PC-3 (cell line): ENCODE results near the gene PNP. TPM values are rescaled to one million over a fixed set of nuclear protein-coding genes. Genes with fewer than 3 reads are reported as not detected.

Experiments used
- ATAC-seq: fragments of 200-7000 bp; cut with Tn5 transposase; 2 replicates; pipeline ENCODE4 v1.9.1; 2020; ENCODE audit warnings: mild to moderate bottlenecking, moderate library complexity
- BruUV-seq: library from RNA; stranded (reverse); fragments of 400-500 nt; replicated peaks from 2 replicates; lab custom pipeline; 2021; lab: Mats Ljungman, UMichigan
- CTCF ChIA-PET: fragments of 300-600 bp; sonication (Branson Sonifier 250); formaldehyde crosslinking; loops from one replicate; lab custom pipeline; 2022; ENCODE audit warnings: antibody characterized with exemption; lab: Charles Lee
- POLR2A ChIA-PET: fragments of 300-600 bp; sonication (Branson Sonifier 250); formaldehyde crosslinking; loops from one replicate; lab custom pipeline; 2022; ENCODE audit warnings: antibody characterized with exemption; ENCODE audit not compliant: unreplicated experiment; lab: Charles Lee
- DNase-seq: peaks from one replicate; pipeline ENCODE4 v3.0.0-alpha.2; 2015
- H2AFZ ChIP-seq: fragments of 300-600 bp; sonication (generic); 2 replicates; pipeline ENCODE4 v1.6.0; 2016; ENCODE audit warnings: antibody characterized with exemption, low read length
- H3F3A ChIP-seq: fragments of 300-600 bp; sonication (generic); one replicate; pipeline ENCODE4 v1.6.0; 2017; ENCODE audit warnings: antibody characterized with exemption, low read length, control low read depth, mild to moderate bottlenecking; ENCODE audit not compliant: unreplicated experiment
- H3K27ac ChIP-seq: fragments of 300-600 bp; sonication (generic); 2 replicates; pipeline ENCODE4 v1.5.1; 2016; ENCODE audit warnings: mild to moderate bottlenecking, low read length
- H3K27me3 ChIP-seq: fragments of 300-600 bp; sonication (generic); 2 replicates; pipeline ENCODE4 v1.6.1; 2016; ENCODE audit warnings: low read length, mixed read lengths
- H3K36me3 ChIP-seq: fragments of 300-600 bp; sonication (generic); 2 replicates; pipeline ENCODE4 v1.6.1; 2016; ENCODE audit warnings: low read depth, mixed run types, low read length, mixed read lengths
- H3K4me1 ChIP-seq: fragments of 300-600 bp; sonication (generic); 2 replicates; pipeline ENCODE4 v1.5.1; 2016; ENCODE audit warnings: low read length; ENCODE audit not compliant: insufficient read depth
- H3K4me2 ChIP-seq: fragments of 300-600 bp; sonication (generic); 2 replicates; pipeline ENCODE4 v1.6.0; 2016; ENCODE audit warnings: low read length
- H3K4me3 ChIP-seq: fragments of 300-600 bp; sonication (generic); 2 replicates; pipeline ENCODE4 v1.5.1; 2016; ENCODE audit warnings: mild to moderate bottlenecking, low read length, mixed read lengths
- H3K79me2 ChIP-seq: fragments of 300-600 bp; sonication (generic); 2 replicates; pipeline ENCODE4 v1.6.1; 2017; ENCODE audit warnings: low read length, mixed read lengths
- H3K9ac ChIP-seq: fragments of 300-600 bp; sonication (generic); 2 replicates; pipeline ENCODE4 v1.6.0; 2016; ENCODE audit warnings: mild to moderate bottlenecking, low read length
- H3K9me2 ChIP-seq: fragments of 300-600 bp; sonication (generic); replicated peaks from 2 replicates; pipeline ENCODE4 v1.6.1; 2016; ENCODE audit warnings: mixed run types, low read length, mixed read lengths
- H3K9me3 ChIP-seq: fragments of 300-600 bp; sonication (generic); 2 replicates; pipeline ENCODE4 v1.6.1; 2016; ENCODE audit warnings: low read length, mixed read lengths
- H4K20me1 ChIP-seq: fragments of 300-600 bp; sonication (generic); 2 replicates; pipeline ENCODE4 v1.6.1; 2016; ENCODE audit warnings: low read length, mixed read lengths
- EZH2 ChIP-seq: fragments of 300-600 bp; sonication (generic); IDR thresholded peaks from one replicate; pipeline ENCODE4 v1.6.1; 2017; ENCODE audit warnings: antibody characterized with exemption, mild to moderate bottlenecking, low read length; ENCODE audit not compliant: unreplicated experiment
- EZH2phosphoT487 ChIP-seq: fragments of 300-600 bp; sonication (generic); IDR thresholded peaks from 2 replicates; pipeline ENCODE4 v1.6.1; 2018; ENCODE audit warnings: mild to moderate bottlenecking, antibody characterized with exemption, low read length, borderline replicate concordance
- intact Hi-C: fragments of 100-400 bp; cut with micrococcal nuclease; formaldehyde crosslinking; loops from 2 replicates; pipeline ENCODE4 v1.9.0; 2023
- total RNA-seq: library from RNA; depleted of rRNA; stranded (reverse); fragments of >200 nt; gene quantifications from 2 replicates; pipeline ENCODE4 v1.2.3, GENCODE V29; 2014
- TF ChIP-seq, protein P1 (sequence below): fragments of 300-600 bp; sonication (generic); conservative IDR thresholded peaks from 2 replicates; pipeline ENCODE4 v1.5.1; 2017; ENCODE audit warnings: antibody characterized with exemption, low read depth, mild to moderate bottlenecking, low read length

Gene PNP
- total RNA-seq, 1 experiment from 2014 or later = 118 TPM

DNA sequence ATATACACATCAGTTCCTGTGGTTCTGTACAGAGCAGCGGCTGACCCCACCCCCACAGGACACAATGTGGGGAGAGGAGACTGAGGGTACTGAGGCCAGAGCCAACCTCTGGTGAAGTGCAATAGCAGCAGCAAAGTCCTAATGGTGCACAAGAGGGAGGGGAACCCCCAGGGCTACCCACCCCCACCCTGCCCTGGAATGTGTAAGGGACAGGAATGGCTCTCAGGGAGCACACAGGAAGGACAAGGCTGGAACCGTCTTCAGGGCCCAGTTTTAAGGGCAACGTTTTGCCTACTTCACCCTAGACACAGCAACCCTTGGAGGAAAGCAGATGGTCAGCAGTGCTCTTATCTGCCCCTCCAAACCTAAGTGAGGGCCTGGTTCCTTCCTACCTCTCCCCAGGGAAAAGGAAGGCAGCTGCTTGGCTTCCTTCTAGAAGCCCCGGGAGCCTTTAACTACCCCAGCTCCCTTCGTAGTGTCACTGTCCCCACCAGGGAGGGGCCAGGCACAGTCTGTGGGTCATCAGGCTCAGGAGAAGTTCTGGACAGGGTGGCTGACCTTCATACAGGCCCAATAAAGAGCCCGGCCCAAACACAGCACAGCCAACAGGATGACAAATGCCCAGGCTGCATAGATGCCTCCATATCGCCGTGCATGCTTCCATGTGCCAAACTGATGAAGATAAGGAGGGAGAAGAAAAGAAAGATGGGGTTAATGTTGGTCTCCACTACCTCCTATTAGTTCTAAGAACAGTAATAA is 11.0 kb upstream of the PNP start:
- intact Hi-C loops = no loop called here
- H3K9ac ChIP-seq = no peak overlapping the region

DNA sequence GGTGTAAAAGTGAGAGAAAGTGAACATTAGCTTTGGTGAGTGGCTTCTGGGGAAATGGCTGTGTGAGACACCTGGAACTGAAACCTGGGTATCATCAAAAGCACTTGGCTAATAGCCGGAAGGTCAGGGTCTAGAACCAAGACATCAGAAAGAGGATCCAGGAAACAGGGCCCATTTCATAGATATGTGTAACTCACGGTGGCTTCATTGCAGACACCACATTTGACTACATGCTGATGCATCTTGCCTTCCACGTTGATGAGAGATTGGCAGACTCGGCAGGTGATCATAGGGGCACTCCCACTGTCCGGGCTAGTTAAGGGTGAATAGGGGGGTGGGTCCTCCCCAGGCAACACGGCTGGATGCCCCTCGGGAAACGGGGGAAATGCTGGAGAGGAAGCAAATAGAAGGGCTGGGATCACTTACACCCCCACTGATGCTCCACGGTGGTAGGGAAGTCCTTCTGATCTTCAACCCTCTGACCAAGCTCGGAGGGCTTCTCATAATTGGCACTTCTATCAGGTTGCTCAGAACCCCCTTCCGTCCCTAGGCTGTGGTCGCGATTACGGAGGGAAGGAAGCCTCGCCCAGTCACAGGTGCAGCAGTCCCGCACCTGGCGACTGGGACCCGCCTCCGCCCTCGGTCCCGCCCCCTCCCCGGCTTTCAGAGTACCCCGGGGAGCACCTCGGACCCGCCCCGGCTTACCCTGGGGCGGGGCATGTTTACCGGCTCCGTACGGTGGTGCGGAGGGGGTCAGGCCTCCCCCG is 8.6 kb upstream of the PNP start:
- Histone ChIP-seq H3K27ac (peak overlapping the region; percentile 63), H3K4me2 (peak overlapping the region; percentile 91), H3K9ac (peak overlapping the region; percentile 92), H3F3A (no peaks in the 10 kb centered on the region), H3K4me1 (peaks cover 21% of the 10 kb centered on the region), H3K27me3 (no peaks in the 10 kb centered on the region), H3K9me3 (no peaks in the 10 kb centered on the region), H3K36me3 (peaks cover 26% of the 10 kb centered on the region), H3K4me3 (peak overlapping the region; percentile 76), H3K9me2 (no peaks in the 10 kb centered on the region), H3K79me2 (peaks cover 48% of the 10 kb centered on the region), H4K20me1 (0 out of 2 replicates have a peak, but pooled peaks cover 6% of the 10 kb centered on the region), H2AFZ (peak overlapping the region; percentile 75)
- ATAC-seq = peak; percentile 7
- intact Hi-C loops = loop anchor here (1.0 to 2.0 kb wide), 2 partner anchors 9 to 222 kb away; partner anchors contain the start of gene PNP
- TF ChIP-seq EZH2 (no peak), EZH2phosphoT487 (no peak)
- TF ChIP-seq, protein P1, sequence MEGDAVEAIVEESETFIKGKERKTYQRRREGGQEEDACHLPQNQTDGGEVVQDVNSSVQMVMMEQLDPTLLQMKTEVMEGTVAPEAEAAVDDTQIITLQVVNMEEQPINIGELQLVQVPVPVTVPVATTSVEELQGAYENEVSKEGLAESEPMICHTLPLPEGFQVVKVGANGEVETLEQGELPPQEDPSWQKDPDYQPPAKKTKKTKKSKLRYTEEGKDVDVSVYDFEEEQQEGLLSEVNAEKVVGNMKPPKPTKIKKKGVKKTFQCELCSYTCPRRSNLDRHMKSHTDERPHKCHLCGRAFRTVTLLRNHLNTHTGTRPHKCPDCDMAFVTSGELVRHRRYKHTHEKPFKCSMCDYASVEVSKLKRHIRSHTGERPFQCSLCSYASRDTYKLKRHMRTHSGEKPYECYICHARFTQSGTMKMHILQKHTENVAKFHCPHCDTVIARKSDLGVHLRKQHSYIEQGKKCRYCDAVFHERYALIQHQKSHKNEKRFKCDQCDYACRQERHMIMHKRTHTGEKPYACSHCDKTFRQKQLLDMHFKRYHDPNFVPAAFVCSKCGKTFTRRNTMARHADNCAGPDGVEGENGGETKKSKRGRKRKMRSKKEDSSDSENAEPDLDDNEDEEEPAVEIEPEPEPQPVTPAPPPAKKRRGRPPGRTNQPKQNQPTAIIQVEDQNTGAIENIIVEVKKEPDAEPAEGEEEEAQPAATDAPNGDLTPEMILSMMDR = no peak
- no TSS peak for BruUV-seq
- ChIA-PET POLR2A (interaction anchor here (0.5 to 1.2 kb wide), 4 partner anchors 9 to 221 kb away, joined by 3 to 37 read pairs (median 6); partner anchors contain the start of gene PARP2), CTCF (interaction anchor here (0.9 to 1.3 kb wide), 3 partner anchors 9 to 152 kb away, joined by 4 to 7 read pairs (median 5); no protein-coding TSS in a partner anchor)
- peak; percentile 35 for DNase-seq

More for the DNA sequence above, 11.0 kb upstream of the PNP start:
- no TSS peak for BruUV-seq
- ChIA-PET POLR2A (no interaction called here), CTCF (no interaction called here)
- Histone ChIP-seq H3K4me2 (no peak overlapping the region), H3K4me1 (peaks cover 21% of the 10 kb centered on the region), H4K20me1 (0 out of 2 replicates have a peak, but pooled peaks cover 6% of the 10 kb centered on the region), H3K79me2 (peaks cover 65% of the 10 kb centered on the region), H3K36me3 (peaks cover 26% of the 10 kb centered on the region), H3K4me3 (no peak overlapping the region), H3K27ac (no peak overlapping the region), H3K9me3 (no peaks in the 10 kb centered on the region), H2AFZ (no peak overlapping the region), H3K9me2 (no peaks in the 10 kb centered on the region), H3K27me3 (no peaks in the 10 kb centered on the region), H3F3A (no peaks in the 10 kb centered on the region)
- TF ChIP-seq, protein P1 = no peak
- TF ChIP-seq EZH2 = no peak
- TF ChIP-seq EZH2phosphoT487 = no peak
- DNase-seq = no peak
- ATAC-seq = no peak
